H1 (cell line): ENCODE results near the gene SMARCA4. TPM values are rescaled to one million over a fixed set of nuclear protein-coding genes. Genes with fewer than 3 reads are reported as not detected.

ENCODE experiments used
- EGR1 ChIP-seq: IDR thresholded peaks from 2 replicates; pipeline ENCODE4 v1.6.1; 2011; ENCODE audit warnings: low read depth, low read length, borderline replicate concordance
- HDAC2 ChIP-seq, 2 experiments: fragments of 300-600 bp in 1 of 2; sonication (generic) in 1 of 2; IDR thresholded peaks; 2 replicates each; pipeline ENCODE4 v1.6.1; 2011 to 2012; ENCODE audit warnings: low read depth in 2 of 2, low read length in 2 of 2, mild to moderate bottlenecking in 2 of 2, moderate library complexity in 2 of 2, borderline replicate concordance in 1 of 2, inconsistent platforms in 1 of 2
- RXRA ChIP-seq: IDR thresholded peaks from 2 replicates; pipeline ENCODE4 v1.6.1; 2011; ENCODE audit warnings: low read depth, mild to moderate bottlenecking, low read length, moderate library complexity; ENCODE audit not compliant: insufficient read depth
- polyA plus RNA-seq, 7 experiments: library from polyadenylated mRNA; depleted of rRNA in 3 of 7; stranded (reverse) in 5 of 7; unstranded in 2 of 7; fragments of >200 nt in 5 of 7; fragments of 200-250 nt in 2 of 7; gene quantifications; 1 replicate in 5 of 7; 2 replicates in 1 of 7; 4 replicates in 1 of 7; pipeline versions ENCODE4 v1.2.1 to v1.2.3, GENCODE V29; 2011 to 2013; ENCODE audit warnings: missing spikeins in 2 of 7, mixed read lengths in 2 of 7
- total RNA-seq: library from RNA; stranded (reverse); fragmentation: NEBNext Ultra II Directional; extraction: Animal tissue kit (Norgen Biotek cat#: 25700); gene quantifications from 2 replicates; pipeline ENCODE4 v1.2.1, GENCODE V29; 2021
- TF ChIP-seq, protein P1 (sequence below): fragments of 300-600 bp; sonication (generic); IDR thresholded peaks from 2 replicates; pipeline ENCODE4 v1.7.1; 2012; ENCODE audit warnings: low read length, moderate library complexity, mild to moderate bottlenecking, inconsistent platforms; ENCODE audit not compliant: insufficient replicate concordance

The SMARCA4 gene
- total and polyA plus RNA-seq, 2 of the 8 experiments (the other 6 are each of a cell fraction or from before 2014, with no cell fraction given), result 86.4 to 263 TPM

DNA sequence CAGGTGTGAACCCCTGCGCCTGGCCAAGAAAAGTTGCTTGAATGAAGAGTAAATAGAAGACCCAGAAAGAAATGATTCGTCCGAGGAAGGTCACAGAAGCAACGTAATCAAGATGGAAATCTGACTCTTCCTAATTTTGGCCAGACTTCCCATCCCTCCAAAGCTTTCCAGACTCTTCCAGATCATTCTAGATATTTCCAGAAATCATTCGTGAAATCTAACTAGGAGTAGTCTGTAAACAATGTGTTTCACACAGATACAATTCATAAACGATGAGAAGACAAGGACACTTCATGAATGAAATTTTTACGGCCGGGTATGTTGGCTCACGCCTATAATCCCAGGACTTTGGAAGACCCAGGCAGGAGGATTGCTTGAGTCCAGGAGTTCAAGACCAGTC lies 119.2 kb downstream of the SMARCA4 start (continued):
- TF ChIP-seq, protein P1, sequence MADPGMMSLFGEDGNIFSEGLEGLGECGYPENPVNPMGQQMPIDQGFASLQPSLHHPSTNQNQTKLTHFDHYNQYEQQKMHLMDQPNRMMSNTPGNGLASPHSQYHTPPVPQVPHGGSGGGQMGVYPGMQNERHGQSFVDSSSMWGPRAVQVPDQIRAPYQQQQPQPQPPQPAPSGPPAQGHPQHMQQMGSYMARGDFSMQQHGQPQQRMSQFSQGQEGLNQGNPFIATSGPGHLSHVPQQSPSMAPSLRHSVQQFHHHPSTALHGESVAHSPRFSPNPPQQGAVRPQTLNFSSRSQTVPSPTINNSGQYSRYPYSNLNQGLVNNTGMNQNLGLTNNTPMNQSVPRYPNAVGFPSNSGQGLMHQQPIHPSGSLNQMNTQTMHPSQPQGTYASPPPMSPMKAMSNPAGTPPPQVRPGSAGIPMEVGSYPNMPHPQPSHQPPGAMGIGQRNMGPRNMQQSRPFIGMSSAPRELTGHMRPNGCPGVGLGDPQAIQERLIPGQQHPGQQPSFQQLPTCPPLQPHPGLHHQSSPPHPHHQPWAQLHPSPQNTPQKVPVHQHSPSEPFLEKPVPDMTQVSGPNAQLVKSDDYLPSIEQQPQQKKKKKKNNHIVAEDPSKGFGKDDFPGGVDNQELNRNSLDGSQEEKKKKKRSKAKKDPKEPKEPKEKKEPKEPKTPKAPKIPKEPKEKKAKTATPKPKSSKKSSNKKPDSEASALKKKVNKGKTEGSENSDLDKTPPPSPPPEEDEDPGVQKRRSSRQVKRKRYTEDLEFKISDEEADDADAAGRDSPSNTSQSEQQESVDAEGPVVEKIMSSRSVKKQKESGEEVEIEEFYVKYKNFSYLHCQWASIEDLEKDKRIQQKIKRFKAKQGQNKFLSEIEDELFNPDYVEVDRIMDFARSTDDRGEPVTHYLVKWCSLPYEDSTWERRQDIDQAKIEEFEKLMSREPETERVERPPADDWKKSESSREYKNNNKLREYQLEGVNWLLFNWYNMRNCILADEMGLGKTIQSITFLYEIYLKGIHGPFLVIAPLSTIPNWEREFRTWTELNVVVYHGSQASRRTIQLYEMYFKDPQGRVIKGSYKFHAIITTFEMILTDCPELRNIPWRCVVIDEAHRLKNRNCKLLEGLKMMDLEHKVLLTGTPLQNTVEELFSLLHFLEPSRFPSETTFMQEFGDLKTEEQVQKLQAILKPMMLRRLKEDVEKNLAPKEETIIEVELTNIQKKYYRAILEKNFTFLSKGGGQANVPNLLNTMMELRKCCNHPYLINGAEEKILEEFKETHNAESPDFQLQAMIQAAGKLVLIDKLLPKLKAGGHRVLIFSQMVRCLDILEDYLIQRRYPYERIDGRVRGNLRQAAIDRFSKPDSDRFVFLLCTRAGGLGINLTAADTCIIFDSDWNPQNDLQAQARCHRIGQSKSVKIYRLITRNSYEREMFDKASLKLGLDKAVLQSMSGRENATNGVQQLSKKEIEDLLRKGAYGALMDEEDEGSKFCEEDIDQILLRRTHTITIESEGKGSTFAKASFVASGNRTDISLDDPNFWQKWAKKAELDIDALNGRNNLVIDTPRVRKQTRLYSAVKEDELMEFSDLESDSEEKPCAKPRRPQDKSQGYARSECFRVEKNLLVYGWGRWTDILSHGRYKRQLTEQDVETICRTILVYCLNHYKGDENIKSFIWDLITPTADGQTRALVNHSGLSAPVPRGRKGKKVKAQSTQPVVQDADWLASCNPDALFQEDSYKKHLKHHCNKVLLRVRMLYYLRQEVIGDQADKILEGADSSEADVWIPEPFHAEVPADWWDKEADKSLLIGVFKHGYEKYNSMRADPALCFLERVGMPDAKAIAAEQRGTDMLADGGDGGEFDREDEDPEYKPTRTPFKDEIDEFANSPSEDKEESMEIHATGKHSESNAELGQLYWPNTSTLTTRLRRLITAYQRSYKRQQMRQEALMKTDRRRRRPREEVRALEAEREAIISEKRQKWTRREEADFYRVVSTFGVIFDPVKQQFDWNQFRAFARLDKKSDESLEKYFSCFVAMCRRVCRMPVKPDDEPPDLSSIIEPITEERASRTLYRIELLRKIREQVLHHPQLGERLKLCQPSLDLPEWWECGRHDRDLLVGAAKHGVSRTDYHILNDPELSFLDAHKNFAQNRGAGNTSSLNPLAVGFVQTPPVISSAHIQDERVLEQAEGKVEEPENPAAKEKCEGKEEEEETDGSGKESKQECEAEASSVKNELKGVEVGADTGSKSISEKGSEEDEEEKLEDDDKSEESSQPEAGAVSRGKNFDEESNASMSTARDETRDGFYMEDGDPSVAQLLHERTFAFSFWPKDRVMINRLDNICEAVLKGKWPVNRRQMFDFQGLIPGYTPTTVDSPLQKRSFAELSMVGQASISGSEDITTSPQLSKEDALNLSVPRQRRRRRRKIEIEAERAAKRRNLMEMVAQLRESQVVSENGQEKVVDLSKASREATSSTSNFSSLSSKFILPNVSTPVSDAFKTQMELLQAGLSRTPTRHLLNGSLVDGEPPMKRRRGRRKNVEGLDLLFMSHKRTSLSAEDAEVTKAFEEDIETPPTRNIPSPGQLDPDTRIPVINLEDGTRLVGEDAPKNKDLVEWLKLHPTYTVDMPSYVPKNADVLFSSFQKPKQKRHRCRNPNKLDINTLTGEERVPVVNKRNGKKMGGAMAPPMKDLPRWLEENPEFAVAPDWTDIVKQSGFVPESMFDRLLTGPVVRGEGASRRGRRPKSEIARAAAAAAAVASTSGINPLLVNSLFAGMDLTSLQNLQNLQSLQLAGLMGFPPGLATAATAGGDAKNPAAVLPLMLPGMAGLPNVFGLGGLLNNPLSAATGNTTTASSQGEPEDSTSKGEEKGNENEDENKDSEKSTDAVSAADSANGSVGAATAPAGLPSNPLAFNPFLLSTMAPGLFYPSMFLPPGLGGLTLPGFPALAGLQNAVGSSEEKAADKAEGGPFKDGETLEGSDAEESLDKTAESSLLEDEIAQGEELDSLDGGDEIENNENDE, result no peak
- TF ChIP-seq EGR1 (no peak), RXRA (no peak), HDAC2 (IDR thresholded peaks at IDR 0.05; ENCODE audit: borderline replicate concordance in 1 of 2, low read depth in 2 of 2, low read length in 2 of 2) (no peak)
